OCI-LY1 (cell line): ENCODE measurements around the gene DPPA5.

Experiments
- H2AFZ ChIP-seq: fragments of 200-600 bp; sonication (generic), shearing (Covaris generic); 2 replicates; pipeline ENCODE4 v1.6.0; 2014; ENCODE audit warnings: antibody characterized with exemption, mild to moderate bottlenecking, low read length
- H3F3A ChIP-seq: fragments of 200-600 bp; sonication (generic), shearing (Covaris generic); 2 replicates; pipeline ENCODE4 v1.6.0; 2014; ENCODE audit warnings: mild to moderate bottlenecking, antibody characterized with exemption, low read length, moderate library complexity; ENCODE audit not compliant: insufficient read depth
- H3K27ac ChIP-seq: fragments of 200-600 bp; sonication (generic); 2 replicates; pipeline ENCODE4 v1.5.1; 2014; ENCODE audit warnings: low read length, mixed run types, mild to moderate bottlenecking, low read depth; ENCODE audit not compliant: poor library complexity, severe bottlenecking
- H3K27me3 ChIP-seq: fragments of 200-600 bp; sonication (generic); 2 replicates; pipeline ENCODE4 v1.6.0; 2014; ENCODE audit warnings: antibody characterized with exemption, mild to moderate bottlenecking, low read length, moderate library complexity; ENCODE audit not compliant: insufficient read depth
- H3K36me3 ChIP-seq: fragments of 200-600 bp; sonication (generic); 2 replicates; pipeline ENCODE4 v1.6.1; 2014; ENCODE audit warnings: mild to moderate bottlenecking, antibody characterized with exemption, low read length, moderate library complexity, mixed read lengths; ENCODE audit not compliant: insufficient read depth
- H3K4me1 ChIP-seq: fragments of 200-600 bp; sonication (generic); 2 replicates; pipeline ENCODE4 v1.5.1; 2014; ENCODE audit warnings: mild to moderate bottlenecking, low read length, moderate library complexity; ENCODE audit not compliant: insufficient read depth, severe bottlenecking
- H3K4me2 ChIP-seq: fragments of 200-600 bp; sonication (generic), shearing (Covaris generic); 2 replicates; pipeline ENCODE4 v1.6.1; 2014; ENCODE audit warnings: low read length
- H3K4me3 ChIP-seq: fragments of 200-600 bp; sonication (generic); 2 replicates; pipeline ENCODE4 v1.5.1; 2014; ENCODE audit warnings: low read length, low read depth, mild to moderate bottlenecking, mixed read lengths; ENCODE audit not compliant: poor library complexity, severe bottlenecking
- H3K79me2 ChIP-seq: fragments of 200-600 bp; shearing (Covaris generic); 2 replicates; pipeline ENCODE4 v1.6.1; 2016; ENCODE audit warnings: mixed run types, low read length, mixed read lengths; ENCODE audit not compliant: insufficient read depth
- H3K9ac ChIP-seq: fragments of 200-600 bp; sonication (generic), shearing (Covaris generic); 2 replicates; pipeline ENCODE4 v1.6.1; 2014; ENCODE audit warnings: mild to moderate bottlenecking, low read length, mixed read lengths
- H3K9me2 ChIP-seq: fragments of 200-600 bp; sonication (generic), shearing (Covaris generic); 2 replicates; pipeline ENCODE4 v1.6.1; 2014; ENCODE audit warnings: low read depth, mild to moderate bottlenecking, low read length, mixed read lengths
- H3K9me3 ChIP-seq: fragments of 200-600 bp; shearing (Covaris generic); 2 replicates; pipeline ENCODE4 v1.6.1; 2014; ENCODE audit warnings: low read length, mixed read lengths
- H4K20me1 ChIP-seq: fragments of 200-600 bp; sonication (generic), shearing (Covaris generic); 2 replicates; pipeline ENCODE4 v1.6.0; 2016; ENCODE audit warnings: mild to moderate bottlenecking, low read length; ENCODE audit not compliant: insufficient read depth
- CTCF ChIP-seq: fragments of 200-600 bp; sonication (generic), shearing (Covaris generic); IDR thresholded peaks from 2 replicates; pipeline ENCODE4 v1.5.1; 2017; ENCODE audit warnings: mild to moderate bottlenecking, antibody characterized with exemption, low read length, moderate library complexity, mixed read lengths
- EZH2 ChIP-seq: fragments of 200-600 bp; sonication (generic), shearing (Covaris generic); IDR thresholded peaks from 2 replicates; pipeline ENCODE4 v1.8.0; 2017; ENCODE audit warnings: borderline replicate concordance, mixed run types, mild to moderate bottlenecking, antibody characterized with exemption, low read length, moderate library complexity, mixed read lengths

Gene DPPA5

GRCh38 chr6:73348550-73349204 lies 5.4 kb downstream of the DPPA5 start:
- TF ChIP-seq EZH2, result no peak
- no peak for TF ChIP-seq CTCF
- Histone ChIP-seq H2AFZ (no peak overlapping the region), H3K9me3 (no peaks in the 10 kb centered on the region), H3K79me2 (no peaks in the 10 kb centered on the region), H3K4me3 (no peak overlapping the region), H3K4me2 (no peak overlapping the region), H3K9ac (no peak overlapping the region), H3K36me3 (no peaks in the 10 kb centered on the region; the same call in 1 of the 2 replicates), H3K27ac (no peak overlapping the region), H3K4me1 (no peaks in the 10 kb centered on the region), H3K27me3 (no peaks in the 10 kb centered on the region), H3K9me2 (no peaks in the 10 kb centered on the region), H3F3A (no peaks in the 10 kb centered on the region), H4K20me1 (no peaks in the 10 kb centered on the region)

GRCh38 chr6:73343164-73343563 lies 10.9 kb downstream of the DPPA5 start:
- Histone ChIP-seq H3K36me3 (no peaks in the 10 kb centered on the region), H3K4me1 (no peaks in the 10 kb centered on the region), H3K4me2 (no peak overlapping the region), H2AFZ (no peak overlapping the region), H3K79me2 (no peaks in the 10 kb centered on the region), H3K9ac (no peak overlapping the region), H4K20me1 (no peaks in the 10 kb centered on the region), H3K27ac (no peak overlapping the region), H3F3A (no peaks in the 10 kb centered on the region), H3K9me2 (no peaks in the 10 kb centered on the region), H3K9me3 (no peaks in the 10 kb centered on the region), H3K4me3 (no peak overlapping the region), H3K27me3 (no peaks in the 10 kb centered on the region)
- TF ChIP-seq CTCF (no peak), EZH2 (no peak)

- no peaks in the 10 kb centered on the region for H3K9me2 ChIP-seq
- no peak overlapping the region for H3K4me2 ChIP-seq
- TF ChIP-seq EZH2 (no peak), CTCF (no peak)
These were observed 11.9 kb downstream of the DPPA5 start for GRCh38 chr6:73342174-73342573.

More at GRCh38 chr6:73342174-73342573, 11.9 kb downstream of the DPPA5 start:
- Histone ChIP-seq H3K9ac (no peak overlapping the region), H3K4me1 (no peaks in the 10 kb centered on the region), H3K27ac (no peak overlapping the region), H2AFZ (no peak overlapping the region), H4K20me1 (no peaks in the 10 kb centered on the region), H3K27me3 (no peaks in the 10 kb centered on the region), H3K4me3 (no peak overlapping the region), H3K79me2 (no peaks in the 10 kb centered on the region), H3K9me3 (no peaks in the 10 kb centered on the region), H3K36me3 (no peaks in the 10 kb centered on the region), H3F3A (no peaks in the 10 kb centered on the region)
